HepG2 (cell line): Measurements from ENCODE around the gene PDE9A. TPM values are rescaled to one million over a fixed set of nuclear protein-coding genes. Genes with fewer than 3 reads are reported as not detected.

Experiments
- CEBPB ChIP-seq: IDR thresholded peaks from 2 replicates; pipeline ENCODE4 v1.6.1; 2011; ENCODE audit warnings: low read depth, low read length, improper control_type of control experiment, borderline replicate concordance
- HDAC1 ChIP-seq: sonication (generic); formaldehyde crosslinking; IDR thresholded peaks from 2 replicates; pipeline ENCODE4 v1.5.1; 2020; ENCODE audit warnings: mild to moderate bottlenecking, missing genetic modification reagents
- HNRNPLL ChIP-seq: fragments of 200-400 bp; formaldehyde crosslinking; IDR thresholded peaks from 2 replicates; pipeline ENCODE4 v1.6.1; 2017; ENCODE audit warnings: mild to moderate bottlenecking, low read depth, low read length; ENCODE audit not compliant: poor library complexity, severe bottlenecking
- KLF6 ChIP-seq: IDR thresholded peaks from 2 replicates; pipeline ENCODE4 v1.8.0; 2016; ENCODE audit warnings: missing biosample characterization, missing genetic modification reagents
- SMARCC2 ChIP-seq: fragments of 450-650 bp; IDR thresholded peaks from 2 replicates; pipeline ENCODE4 v1.6.1; 2017; ENCODE audit warnings: antibody characterized with exemption, mild to moderate bottlenecking
- ZNF292 ChIP-seq: sonication (generic); formaldehyde crosslinking; IDR thresholded peaks from 2 replicates; pipeline ENCODE4 v1.8.1; 2022; ENCODE audit warnings: mild to moderate bottlenecking, low read depth, missing genetic modification reagents, borderline replicate concordance
- ZNF329 ChIP-seq: sonication (generic); formaldehyde crosslinking; IDR thresholded peaks from 2 replicates; pipeline ENCODE4 v1.9.0; 2021; ENCODE audit warnings: low read depth, mild to moderate bottlenecking, missing genetic modification reagents
- ZNF350 ChIP-seq: sonication (generic); formaldehyde crosslinking; IDR thresholded peaks from 2 replicates; pipeline ENCODE4 v1.4.0; 2020; ENCODE audit warnings: mild to moderate bottlenecking, low read depth, missing genetic modification reagents, borderline replicate concordance
- ZNF547 ChIP-seq: sonication (generic); formaldehyde crosslinking; IDR thresholded peaks from 2 replicates; pipeline ENCODE4 v1.5.1; 2020; ENCODE audit warnings: mild to moderate bottlenecking, missing genetic modification reagents
- ZSCAN22 ChIP-seq: sonication (generic); formaldehyde crosslinking; IDR thresholded peaks from 2 replicates; pipeline ENCODE4 v1.4.0; 2020; ENCODE audit warnings: mild to moderate bottlenecking, missing genetic modification reagents
- polyA plus RNA-seq, 8 experiments: library from polyadenylated mRNA; depleted of rRNA in 3 of 8; stranded (reverse) in 7 of 8; unstranded in 1 of 8; fragments of >200 nt; fragmentation: Illumina TruSeq in 4 of 8; extraction: Trizol in 4 of 8; gene quantifications; 2 replicates each; pipeline versions ENCODE4 v1.2.1 to v1.2.3, GENCODE V29; 2011 to 2016; ENCODE audit warnings: low read depth in 4 of 8, missing spikeins in 1 of 8, mixed read lengths in 1 of 8; ENCODE audit not compliant: insufficient read depth in 1 of 8
- total RNA-seq, 5 experiments: library from RNA; depleted of rRNA; stranded (reverse); fragments of >200 nt; fragmentation: Illumina TruSeq; extraction: Trizol; gene quantifications; 2 replicates each; pipeline ENCODE4 v1.2.3, GENCODE V29; 2016; ENCODE audit warnings: low read depth in 1 of 5
- TF ChIP-seq, protein P1 (sequence below): sonication (generic); formaldehyde crosslinking; IDR thresholded peaks from 2 replicates; pipeline ENCODE4 v1.8.0; 2022; ENCODE audit warnings: mild to moderate bottlenecking, missing genetic modification reagents

Gene PDE9A
- total and polyA plus RNA-seq, 2 of the 13 experiments (the other 11 are each of a cell fraction or from before 2014, with no cell fraction given): 4.6 to 19.7 TPM

DNA sequence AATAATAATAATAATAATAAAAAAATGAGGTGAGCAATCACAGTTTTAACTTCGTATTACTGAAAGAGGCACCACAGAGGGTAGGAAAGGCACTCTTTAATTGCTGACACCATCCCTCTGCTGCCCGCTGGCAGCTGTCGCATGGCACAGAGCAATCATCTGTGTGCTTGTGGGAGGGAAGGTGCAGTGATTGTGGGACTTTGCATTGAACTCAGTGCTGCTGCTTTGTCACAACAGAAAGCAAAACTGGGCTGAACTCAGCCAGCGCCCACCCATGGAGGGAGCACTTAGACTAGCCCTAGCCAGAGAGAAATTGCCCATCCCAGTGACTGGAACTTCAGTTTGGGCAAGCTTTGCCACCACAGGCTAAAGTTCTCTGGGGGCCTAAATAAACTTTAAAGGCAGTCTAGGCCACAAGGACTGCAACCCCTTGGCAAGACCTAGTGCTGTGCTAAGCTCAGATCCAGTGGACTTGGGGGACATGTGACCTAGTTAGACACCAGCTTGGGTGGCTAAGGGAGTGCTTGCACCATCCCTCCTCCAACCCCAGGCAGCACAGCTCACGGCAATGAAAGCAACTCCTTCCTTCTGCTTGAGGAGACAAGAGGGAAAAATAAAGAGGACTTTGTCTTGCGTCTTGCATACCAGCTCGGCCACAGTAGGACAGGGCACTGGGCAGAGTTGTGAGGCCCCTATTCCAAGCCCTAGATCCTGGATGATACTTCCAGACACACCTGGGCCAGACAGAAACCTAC lies 166.6 kb downstream of the PDE9A start (continued):
- TF ChIP-seq ZNF350 (CRISPR knock-in tag): no peak
- TF ChIP-seq CEBPB: no peak
- no peak for TF ChIP-seq HNRNPLL
- no peak for TF ChIP-seq ZNF547 (CRISPR knock-in tag)
- TF ChIP-seq ZNF329: no peak
- TF ChIP-seq ZSCAN22 (CRISPR knock-in tag): no peak
- TF ChIP-seq, protein P1, sequence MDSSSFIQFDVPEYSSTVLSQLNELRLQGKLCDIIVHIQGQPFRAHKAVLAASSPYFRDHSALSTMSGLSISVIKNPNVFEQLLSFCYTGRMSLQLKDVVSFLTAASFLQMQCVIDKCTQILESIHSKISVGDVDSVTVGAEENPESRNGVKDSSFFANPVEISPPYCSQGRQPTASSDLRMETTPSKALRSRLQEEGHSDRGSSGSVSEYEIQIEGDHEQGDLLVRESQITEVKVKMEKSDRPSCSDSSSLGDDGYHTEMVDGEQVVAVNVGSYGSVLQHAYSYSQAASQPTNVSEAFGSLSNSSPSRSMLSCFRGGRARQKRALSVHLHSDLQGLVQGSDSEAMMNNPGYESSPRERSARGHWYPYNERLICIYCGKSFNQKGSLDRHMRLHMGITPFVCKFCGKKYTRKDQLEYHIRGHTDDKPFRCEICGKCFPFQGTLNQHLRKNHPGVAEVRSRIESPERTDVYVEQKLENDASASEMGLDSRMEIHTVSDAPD (CRISPR knock-in tag): no peak
- no peak for TF ChIP-seq SMARCC2
- no peak for TF ChIP-seq KLF6 (CRISPR knock-in tag)
- TF ChIP-seq HDAC1 (CRISPR knock-in tag): no peak
- no peak for TF ChIP-seq ZNF292
